SJCRH30 (cell line): Measurements from ENCODE around the gene COG6. TPM values are rescaled to one million over a fixed set of nuclear protein-coding genes. Genes with fewer than 3 reads are reported as not detected.

ENCODE experiments used
- DNase-seq, 2 experiments: peaks; one replicate each; pipeline ENCODE4 v3.0.0-alpha.2; 2015 to 2020
- H3K27ac ChIP-seq: fragments of 250-450 bp; sonication (Bioruptor Pico); 2 replicates; pipeline ENCODE4 v1.5.1; 2020; ENCODE audit warnings: mild to moderate bottlenecking, moderate library complexity
- H3K27me3 ChIP-seq: fragments of 250-450 bp; sonication (Bioruptor Pico); 2 replicates; pipeline ENCODE4 v1.5.1; 2020; ENCODE audit warnings: mild to moderate bottlenecking, moderate library complexity
- H3K36me3 ChIP-seq: fragments of 250-450 bp; sonication (Bioruptor Pico); 2 replicates; pipeline ENCODE4 v1.5.1; 2020; ENCODE audit warnings: mild to moderate bottlenecking, moderate library complexity
- H3K4me1 ChIP-seq: fragments of 250-450 bp; sonication (Bioruptor Pico); 2 replicates; pipeline ENCODE4 v1.5.1; 2020; ENCODE audit warnings: mild to moderate bottlenecking, moderate library complexity
- H3K4me3 ChIP-seq: fragments of 250-450 bp; sonication (Bioruptor Pico); 2 replicates; pipeline ENCODE4 v1.5.1; 2020; ENCODE audit warnings: mild to moderate bottlenecking, moderate library complexity
- H3K9me3 ChIP-seq: fragments of 250-450 bp; sonication (Bioruptor Pico); replicated peaks from 2 replicates; pipeline ENCODE4 v1.5.1; 2020; ENCODE audit warnings: mild to moderate bottlenecking, moderate library complexity
- total RNA-seq: library from RNA; depleted of rRNA; stranded (reverse); fragments of >200 nt; shearing (Covaris generic); gene quantifications from 2 replicates; pipeline ENCODE4 v1.2.3, GENCODE V29; 2014; rRNA removed

Gene COG6
- total RNA-seq, 1 experiment from 2014 or later, result 28.2 TPM

DNA sequence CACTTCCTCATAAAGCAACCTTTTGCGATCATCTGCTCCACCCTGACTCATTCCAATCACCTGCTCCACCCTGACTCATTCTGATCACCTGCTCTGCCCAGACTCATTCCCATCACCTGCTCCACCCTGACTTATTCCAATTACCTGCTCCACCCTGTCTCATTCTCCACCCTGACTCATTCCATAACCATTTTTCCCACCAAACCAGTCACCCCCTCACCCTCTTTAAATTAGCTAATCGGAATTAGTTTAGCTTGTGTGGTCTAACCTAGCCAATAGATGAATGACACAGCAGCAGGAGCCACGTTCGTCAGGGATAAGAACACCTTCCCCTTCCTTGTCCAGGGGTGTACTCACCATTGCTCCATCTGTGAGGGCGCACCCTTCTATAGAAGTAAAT, 134.0 kb downstream of the COG6 start:
- Histone ChIP-seq H3K4me3 (no peak overlapping the region), H3K4me1 (no peaks in the 10 kb centered on the region; the same call in 1 of the 2 replicates), H3K27me3 (no peaks in the 10 kb centered on the region), H3K9me3 (peaks cover 11% of the 10 kb centered on the region), H3K36me3 (no peaks in the 10 kb centered on the region; the same call in 1 of the 2 replicates), H3K27ac (no peak overlapping the region)
- DNase-seq, result no peak

Other genes with a start within 250 kb of the COG6 start
- gene LHFPL6, start 52.5 kb upstream of the COG6 start, total RNA-seq, result 33.6 and 35.6 TPM in 2 replicates